BE2C (cell line): ENCODE results near the gene STRIP1.

Experiments
- DNase-seq: peaks from one replicate; pipeline ENCODE4 v3.0.0-alpha.2; 2020
- H3K27me3 ChIP-seq: fragments of 250-450 bp; sonication (Bioruptor Pico); 2 replicates; pipeline ENCODE4 v1.5.1; 2020; ENCODE audit warnings: mild to moderate bottlenecking
- H3K36me3 ChIP-seq: fragments of 250-450 bp; sonication (Bioruptor Pico); 2 replicates; pipeline ENCODE4 v1.5.1; 2020; ENCODE audit warnings: mild to moderate bottlenecking
- H3K4me1 ChIP-seq: fragments of 250-450 bp; sonication (Bioruptor Pico); 2 replicates; pipeline ENCODE4 v1.5.1; 2020
- H3K4me3 ChIP-seq: 2 replicates; pipeline ENCODE4 v1.5.1; 2011; ENCODE audit warnings: low read depth, low read length
- H3K9me3 ChIP-seq: fragments of 250-450 bp; sonication (Bioruptor Pico); 2 replicates; pipeline ENCODE4 v1.5.1; 2020
- CTCF ChIP-seq: IDR thresholded peaks from 2 replicates; pipeline ENCODE4 v1.5.1; 2012; ENCODE audit warnings: mild to moderate bottlenecking, low read depth, low read length

Gene STRIP1

GRCh38 chr1:109989506-109990301 is 44.7 kb upstream of the STRIP1 start:
- TF ChIP-seq CTCF, result no peak
- Histone ChIP-seq H3K9me3 (no peaks in the 10 kb centered on the region), H3K4me1 (peaks cover 11% of the 10 kb centered on the region), H3K4me3 (no peak overlapping the region), H3K27me3 (no peaks in the 10 kb centered on the region), H3K36me3 (peaks cover 5% of the 10 kb centered on the region)
- no peak for DNase-seq

DNA sequence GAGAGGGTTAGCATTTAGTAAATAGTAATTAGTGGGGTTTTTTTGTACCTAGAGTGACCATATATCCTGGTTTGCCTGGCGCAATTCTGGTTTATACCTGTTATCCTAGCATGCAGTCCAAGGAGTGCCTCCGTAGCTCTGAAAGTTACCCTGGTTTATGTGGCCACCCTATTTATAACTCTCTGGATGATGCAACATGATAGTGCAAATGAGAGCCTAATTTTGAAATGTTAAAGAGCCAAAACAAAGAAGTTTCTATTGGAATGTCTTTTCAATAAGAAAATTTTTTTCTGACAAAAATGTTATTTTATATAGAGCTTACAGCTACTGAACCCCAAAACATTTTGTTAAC is 44.1 kb upstream of the STRIP1 start:
- Histone ChIP-seq H3K36me3 (peaks cover 6% of the 10 kb centered on the region), H3K27me3 (no peaks in the 10 kb centered on the region), H3K9me3 (no peaks in the 10 kb centered on the region), H3K4me3 (no peak overlapping the region), H3K4me1 (peaks cover 11% of the 10 kb centered on the region)
- DNase-seq, result no peak
- TF ChIP-seq CTCF, result no peak

GRCh38 chr1:109991400-109991925 is 43.0 kb upstream of the STRIP1 start:
- no peak for DNase-seq
- no peak for TF ChIP-seq CTCF
- no peaks in the 10 kb centered on the region for H3K27me3 ChIP-seq
- no peaks in the 10 kb centered on the region for H3K9me3 ChIP-seq
- H3K4me3 ChIP-seq, result no peak overlapping the region
- peaks cover 12% of the 10 kb centered on the region for H3K36me3 ChIP-seq
- H3K4me1 ChIP-seq, result peaks cover 9% of the 10 kb centered on the region

DNA sequence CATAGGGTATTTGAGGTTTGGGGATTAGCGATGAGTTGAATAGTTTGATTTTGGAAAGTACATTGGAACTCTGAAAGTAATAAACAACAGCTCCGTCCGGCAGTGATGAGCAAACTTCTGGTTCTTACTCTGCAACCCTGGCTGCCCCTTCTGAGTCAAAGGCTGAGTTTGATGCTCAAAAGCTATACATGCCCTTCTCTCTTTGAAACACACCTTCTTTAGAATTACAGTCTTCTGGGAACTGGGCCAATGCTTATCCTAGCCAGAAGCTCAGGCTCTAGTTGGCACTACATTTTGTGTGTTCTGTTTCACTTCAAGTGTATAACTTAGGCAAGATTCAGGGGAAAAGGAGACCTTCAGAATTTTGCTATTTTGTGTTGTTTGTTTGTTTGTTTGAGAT is 40.5 kb upstream of the STRIP1 start:
- H3K4me3 ChIP-seq, result no peak overlapping the region
- H3K9me3 ChIP-seq, result no peaks in the 10 kb centered on the region
- H3K36me3 ChIP-seq, result peaks cover 12% of the 10 kb centered on the region
- DNase-seq, result no peak
- H3K4me1 ChIP-seq, result no peaks in the 10 kb centered on the region
- no peak for TF ChIP-seq CTCF
- no peaks in the 10 kb centered on the region for H3K27me3 ChIP-seq

DNA sequence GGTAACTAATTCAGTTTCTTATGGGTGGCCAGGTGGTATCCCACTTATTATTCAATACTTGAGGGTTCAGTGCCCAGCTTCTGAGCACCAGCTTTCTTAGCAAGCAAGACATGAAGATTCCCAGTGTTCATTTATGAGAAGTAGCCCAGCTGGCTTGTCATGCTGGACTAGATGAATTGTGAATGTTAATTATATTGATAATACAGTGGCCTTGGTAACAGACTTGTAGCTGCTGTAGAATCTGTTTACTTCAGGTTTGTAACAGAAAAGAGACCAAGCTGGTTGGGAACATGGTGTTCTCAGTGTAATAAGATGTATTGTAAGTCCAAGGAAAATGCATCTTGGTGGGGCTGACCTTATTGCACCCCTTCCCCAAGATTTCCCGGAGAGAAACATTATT is 39.8 kb upstream of the STRIP1 start:
- Histone ChIP-seq H3K4me3 (no peak overlapping the region), H3K27me3 (no peaks in the 10 kb centered on the region), H3K36me3 (peaks cover 10% of the 10 kb centered on the region), H3K9me3 (no peaks in the 10 kb centered on the region), H3K4me1 (no peaks in the 10 kb centered on the region)
- no peak for TF ChIP-seq CTCF
- DNase-seq, result no peak

DNA sequence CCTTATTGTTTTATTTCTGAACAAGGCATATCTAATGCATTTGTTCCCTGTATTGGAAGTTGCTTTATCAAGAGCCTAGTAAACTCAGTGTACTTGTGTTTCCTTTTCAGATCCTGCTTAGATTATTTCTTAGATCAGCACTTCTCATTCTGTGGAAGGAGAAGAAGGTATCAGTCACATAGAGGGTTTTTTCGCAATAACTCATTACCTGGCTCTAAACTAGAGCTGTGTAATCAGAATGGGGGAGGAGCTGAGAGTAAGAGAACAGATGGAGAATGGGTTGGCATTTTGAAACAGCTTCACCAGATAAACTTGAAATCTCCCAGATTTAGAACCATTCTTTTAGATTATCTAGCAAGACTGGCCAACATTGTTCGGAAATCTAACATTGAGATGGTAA is 38.9 kb upstream of the STRIP1 start:
- Histone ChIP-seq H3K27me3 (no peaks in the 10 kb centered on the region), H3K9me3 (no peaks in the 10 kb centered on the region), H3K4me1 (no peaks in the 10 kb centered on the region), H3K36me3 (peaks cover 7% of the 10 kb centered on the region), H3K4me3 (no peak overlapping the region)
- no peak for TF ChIP-seq CTCF
- no peak for DNase-seq
